ENCODE measurements around the gene SERPINB1. TPM values are rescaled to one million over a fixed set of nuclear protein-coding genes. Genes with fewer than 3 reads are reported as not detected.

The SERPINB1 gene
- total and polyA plus RNA-seq, 2 donors from 2014 or later, result 37.4 to 86.4 TPM

GRCh38 chr6:2850538-2851113 lies 9.0 kb upstream of the SERPINB1 start:
- H3K27me3 ChIP-seq (ENCODE audit: control insufficient read depth, insufficient read depth, low read length), result no peaks in the 10 kb centered on the region
- H3K4me1 ChIP-seq (ENCODE audit: control insufficient read depth in 2 of 3, insufficient read depth in 2 of 3, low read depth in 1 of 3, low read length in 3 of 3), result peaks cover 0 to 20% (median 7%) of the 10 kb centered on the region in 3 donors
- intact Hi-C loops (cut with DNase I), result no loop called here
- H3K9me3 ChIP-seq (ENCODE audit: control insufficient read depth in 2 of 3, insufficient read depth in 1 of 3, low read length in 3 of 3), result no peaks in the 10 kb centered on the region
- H3K9ac ChIP-seq (ENCODE audit: low read length in 3 of 3), result no peak overlapping the region
- H3K27ac ChIP-seq (ENCODE audit: low read depth in 2 of 2, low read length in 2 of 2), result peak overlapping the region in 1 of 2 donors; percentile 51
- TF ChIP-seq CTCF (IDR thresholded peaks at IDR 0.05; ENCODE audit: borderline replicate concordance, extremely low read depth, insufficient read depth), result no peak
- peak in 1 of 5 donors; percentile 56 for DNase-seq
- no peak for FAIRE-seq
- no peak overlapping the region for H3K4me3 ChIP-seq (ENCODE audit: low read length in 3 of 3)
- H3K36me3 ChIP-seq (ENCODE audit: control insufficient read depth in 2 of 3, insufficient read depth in 3 of 3, low read length in 3 of 3), result no peaks in the 10 kb centered on the region

GRCh38 chr6:2848851-2849250 lies 7.2 kb upstream of the SERPINB1 start:
- Histone ChIP-seq H3K27me3 (ENCODE audit: control insufficient read depth, insufficient read depth, low read length) (no peaks in the 10 kb centered on the region), H3K9me3 (ENCODE audit: control insufficient read depth in 2 of 3, insufficient read depth in 1 of 3, low read length in 3 of 3) (no peaks in the 10 kb centered on the region), H3K4me1 (ENCODE audit: control insufficient read depth in 2 of 3, insufficient read depth in 2 of 3, low read depth in 1 of 3, low read length in 3 of 3) (peaks cover 0 to 15% (median 3%) of the 10 kb centered on the region in 3 donors), H3K36me3 (ENCODE audit: control insufficient read depth in 2 of 3, insufficient read depth in 3 of 3, low read length in 3 of 3) (no peaks in the 10 kb centered on the region), H3K9ac (ENCODE audit: low read length in 3 of 3) (no peak overlapping the region), H3K4me3 (ENCODE audit: low read length in 3 of 3) (no peak overlapping the region), H3K27ac (ENCODE audit: low read depth in 2 of 2, low read length in 2 of 2) (no peak overlapping the region)
- FAIRE-seq, result no peak
- intact Hi-C loops (cut with DNase I), result loop anchor here (5.0 to 10.0 kb wide), 2 partner anchors 66 to 83 kb away; no protein-coding TSS in a partner anchor
- no peak for TF ChIP-seq CTCF (IDR thresholded peaks at IDR 0.05; ENCODE audit: borderline replicate concordance, extremely low read depth, insufficient read depth)
- no peak for DNase-seq

GRCh38 chr6:2845880-2846208 lies 4.2 kb upstream of the SERPINB1 start:
- no peak overlapping the region for H3K4me3 ChIP-seq (ENCODE audit: low read length in 3 of 3)
- H3K4me1 ChIP-seq (ENCODE audit: control insufficient read depth in 2 of 3, insufficient read depth in 2 of 3, low read depth in 1 of 3, low read length in 3 of 3), result peaks cover 0 to 8% (median 5%) of the 10 kb centered on the region in 3 donors
- no peaks in the 10 kb centered on the region for H3K9me3 ChIP-seq (ENCODE audit: control insufficient read depth in 2 of 3, insufficient read depth in 1 of 3, low read length in 3 of 3)
- H3K9ac ChIP-seq (ENCODE audit: low read length in 3 of 3), result no peak overlapping the region
- TF ChIP-seq CTCF (IDR thresholded peaks at IDR 0.05; ENCODE audit: borderline replicate concordance, extremely low read depth, insufficient read depth), result no peak
- H3K27me3 ChIP-seq (ENCODE audit: control insufficient read depth, insufficient read depth, low read length), result no peaks in the 10 kb centered on the region
- no peaks in the 10 kb centered on the region for H3K36me3 ChIP-seq (ENCODE audit: control insufficient read depth in 2 of 3, insufficient read depth in 3 of 3, low read length in 3 of 3)
- no peak overlapping the region for H3K27ac ChIP-seq (ENCODE audit: low read depth in 2 of 2, low read length in 2 of 2)
- intact Hi-C loops (cut with DNase I), result loop anchor here (5.0 to 10.0 kb wide), 2 partner anchors 69 to 86 kb away; no protein-coding TSS in a partner anchor
- no peak for DNase-seq
- FAIRE-seq, result no peak

All from kidney (tissue), 14 donors.